ENCODE measurements around the gene DTWD2.

Gene DTWD2

GRCh38 chr5:118931564-118931963, 56.8 kb downstream of the DTWD2 start:
- POLR2A ChIA-PET, result no interaction called here
- CTCF ChIA-PET, result no interaction called here
- DNase-seq (ENCODE audit: extremely low spot score), result no peak
- no peak for TF ChIP-seq L3MBTL2 (conservative IDR thresholded peaks at IDR 0.05)
- no peak for TF ChIP-seq CTBP1 (IDR thresholded peaks at IDR 0.05; ENCODE audit: borderline replicate concordance)
- no peak for TF ChIP-seq TARDBP (IDR thresholded peaks at IDR 0.05)
- no peak for TF ChIP-seq NFRKB (IDR thresholded peaks at IDR 0.05)
- no peak for TF ChIP-seq PKNOX1 (IDR thresholded peaks at IDR 0.05)
- no peak for TF ChIP-seq BHLHE40 (IDR thresholded peaks at IDR 0.05; ENCODE audit: borderline replicate concordance)
- TF ChIP-seq FOXM1 (IDR thresholded peaks at IDR 0.05; ENCODE audit: borderline replicate concordance), result no peak
- no peak for TF ChIP-seq LEF1 (IDR thresholded peaks at IDR 0.05; ENCODE audit: borderline replicate concordance)
- TF ChIP-seq ARNT (IDR thresholded peaks at IDR 0.05), result no peak
- TF ChIP-seq ELF4 (IDR thresholded peaks at IDR 0.05), result no peak
- TF ChIP-seq ZNF384 (IDR thresholded peaks at IDR 0.05), result no peak
- no peak for TF ChIP-seq FOXA1 (IDR thresholded peaks at IDR 0.05)
- TF ChIP-seq SP1 (IDR thresholded peaks at IDR 0.05), result no peak
- no peak for TF ChIP-seq FOXK2 (IDR thresholded peaks at IDR 0.05)
- no peak for TF ChIP-seq SUZ12 (IDR thresholded peaks at IDR 0.05)
- TF ChIP-seq HDGF (IDR thresholded peaks at IDR 0.05; ENCODE audit: borderline replicate concordance), result no peak

GRCh38 chr5:118924006-118924389, 64.3 kb downstream of the DTWD2 start:
- POLR2A ChIA-PET, result no interaction called here
- CTCF ChIA-PET, result no interaction called here
- no peak for DNase-seq (ENCODE audit: extremely low spot score)
- TF ChIP-seq L3MBTL2 (conservative IDR thresholded peaks at IDR 0.05) (no peak), LEF1 (IDR thresholded peaks at IDR 0.05; ENCODE audit: borderline replicate concordance) (no peak), CTBP1 (IDR thresholded peaks at IDR 0.05; ENCODE audit: borderline replicate concordance) (no peak), HDGF (IDR thresholded peaks at IDR 0.05; ENCODE audit: borderline replicate concordance) (no peak), ARNT (IDR thresholded peaks at IDR 0.05) (no peak), PKNOX1 (IDR thresholded peaks at IDR 0.05) (no peak), FOXK2 (IDR thresholded peaks at IDR 0.05) (no peak), BHLHE40 (IDR thresholded peaks at IDR 0.05; ENCODE audit: borderline replicate concordance) (no peak)

GRCh38 chr5:118923295-118924005, 64.9 kb downstream of the DTWD2 start:
- ChIA-PET CTCF (no interaction called here), POLR2A (no interaction called here)
- no peak for TF ChIP-seq FOXM1 (IDR thresholded peaks at IDR 0.05; ENCODE audit: borderline replicate concordance)
- no peak for TF ChIP-seq HDGF (IDR thresholded peaks at IDR 0.05; ENCODE audit: borderline replicate concordance)
- TF ChIP-seq ZNF384 (IDR thresholded peaks at IDR 0.05), result no peak
- no peak for TF ChIP-seq FOXK2 (IDR thresholded peaks at IDR 0.05)
- TF ChIP-seq SUZ12 (IDR thresholded peaks at IDR 0.05), result no peak
- no peak for TF ChIP-seq PKNOX1 (IDR thresholded peaks at IDR 0.05)
- no peak for TF ChIP-seq CTBP1 (IDR thresholded peaks at IDR 0.05; ENCODE audit: borderline replicate concordance)
- no peak for TF ChIP-seq L3MBTL2 (conservative IDR thresholded peaks at IDR 0.05)
- TF ChIP-seq SP1 (IDR thresholded peaks at IDR 0.05), result no peak
- TF ChIP-seq FOXA1 (IDR thresholded peaks at IDR 0.05), result no peak
- no peak for TF ChIP-seq ELF4 (IDR thresholded peaks at IDR 0.05)
- no peak for TF ChIP-seq BHLHE40 (IDR thresholded peaks at IDR 0.05; ENCODE audit: borderline replicate concordance)
- no peak for TF ChIP-seq NFRKB (IDR thresholded peaks at IDR 0.05)
- no peak for TF ChIP-seq ARNT (IDR thresholded peaks at IDR 0.05)
- TF ChIP-seq TARDBP (IDR thresholded peaks at IDR 0.05), result no peak
- no peak for TF ChIP-seq LEF1 (IDR thresholded peaks at IDR 0.05; ENCODE audit: borderline replicate concordance)
- DNase-seq (ENCODE audit: extremely low spot score), result no peak

- DNase-seq (ENCODE audit: extremely low spot score), result no peak
- ChIA-PET POLR2A (no interaction called here), CTCF (no interaction called here)
- no peak for TF ChIP-seq FOXA1 (IDR thresholded peaks at IDR 0.05)
- no peak for TF ChIP-seq NFRKB (IDR thresholded peaks at IDR 0.05)
- no peak for TF ChIP-seq HDGF (IDR thresholded peaks at IDR 0.05; ENCODE audit: borderline replicate concordance)
- no peak for TF ChIP-seq ZNF384 (IDR thresholded peaks at IDR 0.05)
- TF ChIP-seq SP1 (IDR thresholded peaks at IDR 0.05), result no peak
- no peak for TF ChIP-seq ARNT (IDR thresholded peaks at IDR 0.05)
- TF ChIP-seq PKNOX1 (IDR thresholded peaks at IDR 0.05), result no peak
Measured at GRCh38 chr5:118921866-118922265, 66.5 kb downstream of the DTWD2 start.

GRCh38 chr5:118919016-118919415, 69.3 kb downstream of the DTWD2 start:
- TF ChIP-seq LEF1 (IDR thresholded peaks at IDR 0.05; ENCODE audit: borderline replicate concordance) (no peak), ELF4 (IDR thresholded peaks at IDR 0.05) (no peak), NFRKB (IDR thresholded peaks at IDR 0.05) (no peak), ARNT (IDR thresholded peaks at IDR 0.05) (no peak), HDGF (IDR thresholded peaks at IDR 0.05; ENCODE audit: borderline replicate concordance) (no peak), SP1 (IDR thresholded peaks at IDR 0.05) (no peak), TARDBP (IDR thresholded peaks at IDR 0.05) (no peak), ZNF384 (IDR thresholded peaks at IDR 0.05) (no peak), FOXM1 (IDR thresholded peaks at IDR 0.05; ENCODE audit: borderline replicate concordance) (no peak), FOXK2 (IDR thresholded peaks at IDR 0.05) (no peak), BHLHE40 (IDR thresholded peaks at IDR 0.05; ENCODE audit: borderline replicate concordance) (no peak), PKNOX1 (IDR thresholded peaks at IDR 0.05) (no peak), FOXA1 (IDR thresholded peaks at IDR 0.05) (no peak), CTBP1 (IDR thresholded peaks at IDR 0.05; ENCODE audit: borderline replicate concordance) (no peak), L3MBTL2 (conservative IDR thresholded peaks at IDR 0.05) (no peak), SUZ12 (IDR thresholded peaks at IDR 0.05) (no peak)
- no peak for DNase-seq (ENCODE audit: extremely low spot score)
- CTCF ChIA-PET, result no interaction called here
- POLR2A ChIA-PET, result no interaction called here

All from HEK293T (cell line).